HepG2 (cell line): ENCODE data around the gene NOTO. TPM values are rescaled to one million over a fixed set of nuclear protein-coding genes. Genes with fewer than 3 reads are reported as not detected.

Experiments
- KDM5B ChIP-seq: sonication (generic); formaldehyde crosslinking; IDR thresholded peaks from 2 replicates; pipeline ENCODE4 v1.4.0; 2020; ENCODE audit warnings: missing genetic modification reagents, mild to moderate bottlenecking, borderline replicate concordance
- MAF1 ChIP-seq: sonication (generic); formaldehyde crosslinking; IDR thresholded peaks from 2 replicates; pipeline ENCODE4 v1.5.0; 2020; ENCODE audit warnings: missing genetic modification reagents, borderline replicate concordance
- NFYB ChIP-seq: sonication (generic); formaldehyde crosslinking; IDR thresholded peaks from 2 replicates; pipeline ENCODE4 v1.4.0; 2020; ENCODE audit warnings: missing genetic modification reagents
- ZNF432 ChIP-seq: sonication (generic); formaldehyde crosslinking; IDR thresholded peaks from 2 replicates; pipeline ENCODE4 v1.5.0; 2020; ENCODE audit warnings: missing genetic modification reagents, mild to moderate bottlenecking, borderline replicate concordance
- ZNF644 ChIP-seq: IDR thresholded peaks from 2 replicates; pipeline ENCODE4 v1.6.1; 2016; ENCODE audit warnings: low read depth
- ZNF652 ChIP-seq: IDR thresholded peaks from 2 replicates; pipeline ENCODE4 v1.6.1; 2016; ENCODE audit warnings: low read depth, borderline replicate concordance
- ZNF747 ChIP-seq: sonication (generic); formaldehyde crosslinking; IDR thresholded peaks from 2 replicates; pipeline ENCODE4 v1.8.1; 2023; ENCODE audit warnings: missing genetic modification reagents, mild to moderate bottlenecking, borderline replicate concordance
- polyA plus RNA-seq, 8 experiments: library from polyadenylated mRNA; depleted of rRNA in 3 of 8; stranded (reverse) in 7 of 8; unstranded in 1 of 8; fragments of >200 nt; fragmentation: Illumina TruSeq in 4 of 8; extraction: Trizol in 4 of 8; gene quantifications; 2 replicates each; pipeline versions ENCODE4 v1.2.1 to v1.2.3, GENCODE V29; 2011 to 2016; ENCODE audit warnings: low read depth in 4 of 8, missing spikeins in 1 of 8, mixed read lengths in 1 of 8; ENCODE audit not compliant: insufficient read depth in 1 of 8
- total RNA-seq, 5 experiments: library from RNA; depleted of rRNA; stranded (reverse); fragments of >200 nt; fragmentation: Illumina TruSeq; extraction: Trizol; gene quantifications; 2 replicates each; pipeline ENCODE4 v1.2.3, GENCODE V29; 2016; ENCODE audit warnings: low read depth in 1 of 5
- TF ChIP-seq, protein P1 (sequence below): sonication (generic); formaldehyde crosslinking; IDR thresholded peaks from 2 replicates; pipeline ENCODE4 v1.4.0; 2020; ENCODE audit warnings: missing genetic modification reagents, borderline replicate concordance
- TF ChIP-seq, protein P2 (sequence below), 2 experiments: sonication (generic) in 1 of 2; formaldehyde crosslinking in 1 of 2; IDR thresholded peaks; 2 replicates each; pipeline versions ENCODE4 v1.4.0 to v1.6.1; 2018 to 2020; ENCODE audit warnings: missing genetic modification reagents in 2 of 2, borderline replicate concordance in 1 of 2, low read depth in 1 of 2, mild to moderate bottlenecking in 1 of 2, missing biosample characterization in 1 of 2
- TF ChIP-seq, protein P3 (sequence below): sonication (generic); formaldehyde crosslinking; IDR thresholded peaks from 2 replicates; pipeline ENCODE4 v1.4.0; 2020; ENCODE audit warnings: missing genetic modification reagents
- TF ChIP-seq, protein P4 (sequence below): sonication (generic); formaldehyde crosslinking; IDR thresholded peaks from 2 replicates; pipeline ENCODE4 v1.4.0; 2020; ENCODE audit warnings: low read depth, mild to moderate bottlenecking, missing genetic modification reagents
- TF ChIP-seq, protein P5 (sequence below): sonication (generic); formaldehyde crosslinking; IDR thresholded peaks from 2 replicates; pipeline ENCODE4 v1.5.0; 2020; ENCODE audit warnings: missing genetic modification reagents
- TF ChIP-seq, protein P6 (sequence below): IDR thresholded peaks from 2 replicates; pipeline ENCODE4 v1.6.1; 2016; ENCODE audit warnings: missing compliant biosample characterization, missing genetic modification reagents, borderline replicate concordance

NOTO gene
- total and polyA plus RNA-seq, 2 of the 13 experiments (the other 11 are each of a cell fraction or from before 2014, with no cell fraction given): not detected

DNA sequence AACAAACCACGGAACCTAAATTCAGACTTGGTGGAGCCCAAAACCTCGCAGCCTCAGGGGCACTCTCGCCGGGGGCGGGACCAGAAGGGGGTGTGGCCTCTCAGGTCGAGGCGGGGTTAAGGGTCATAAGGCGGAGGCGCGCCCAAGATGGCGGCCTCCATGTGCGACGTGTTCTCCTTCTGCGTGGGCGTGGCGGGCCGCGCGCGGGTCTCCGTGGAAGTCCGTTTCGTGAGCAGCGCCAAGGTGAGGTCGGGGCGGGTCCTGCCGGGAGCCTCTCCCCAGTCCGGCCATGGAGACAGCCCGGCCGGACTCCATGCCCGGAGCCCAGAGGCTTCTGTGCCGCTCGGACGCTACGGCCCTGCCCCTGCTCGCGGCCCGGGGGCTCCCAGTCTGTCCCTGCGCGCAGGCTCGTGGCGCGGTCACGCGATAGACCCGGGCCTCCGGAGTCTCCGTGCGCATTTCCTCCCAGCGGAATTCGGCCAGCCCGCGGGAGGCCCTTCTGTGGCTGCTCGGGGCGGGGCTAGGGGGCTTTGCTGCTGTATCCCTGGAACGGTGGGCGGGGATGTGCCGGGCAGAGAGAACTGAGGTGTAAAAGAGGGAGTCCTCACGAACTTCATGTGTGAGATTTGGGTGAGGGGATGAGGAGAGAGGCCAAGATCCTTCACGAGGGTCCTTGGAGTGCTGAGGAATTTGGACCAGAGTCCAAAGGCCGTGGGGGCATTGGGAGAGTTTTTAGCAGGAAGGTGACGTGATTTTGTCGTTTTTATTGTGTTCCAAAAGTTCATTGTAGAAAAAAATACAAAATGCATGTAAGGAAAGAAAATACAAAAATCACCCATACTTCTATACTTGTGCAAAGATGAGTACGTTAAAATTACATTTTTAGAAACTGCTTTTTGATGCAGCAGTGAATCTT lies 12.0 kb downstream of the NOTO start, which contains the start of gene SMYD5 (continued):
- TF ChIP-seq, protein P1, sequence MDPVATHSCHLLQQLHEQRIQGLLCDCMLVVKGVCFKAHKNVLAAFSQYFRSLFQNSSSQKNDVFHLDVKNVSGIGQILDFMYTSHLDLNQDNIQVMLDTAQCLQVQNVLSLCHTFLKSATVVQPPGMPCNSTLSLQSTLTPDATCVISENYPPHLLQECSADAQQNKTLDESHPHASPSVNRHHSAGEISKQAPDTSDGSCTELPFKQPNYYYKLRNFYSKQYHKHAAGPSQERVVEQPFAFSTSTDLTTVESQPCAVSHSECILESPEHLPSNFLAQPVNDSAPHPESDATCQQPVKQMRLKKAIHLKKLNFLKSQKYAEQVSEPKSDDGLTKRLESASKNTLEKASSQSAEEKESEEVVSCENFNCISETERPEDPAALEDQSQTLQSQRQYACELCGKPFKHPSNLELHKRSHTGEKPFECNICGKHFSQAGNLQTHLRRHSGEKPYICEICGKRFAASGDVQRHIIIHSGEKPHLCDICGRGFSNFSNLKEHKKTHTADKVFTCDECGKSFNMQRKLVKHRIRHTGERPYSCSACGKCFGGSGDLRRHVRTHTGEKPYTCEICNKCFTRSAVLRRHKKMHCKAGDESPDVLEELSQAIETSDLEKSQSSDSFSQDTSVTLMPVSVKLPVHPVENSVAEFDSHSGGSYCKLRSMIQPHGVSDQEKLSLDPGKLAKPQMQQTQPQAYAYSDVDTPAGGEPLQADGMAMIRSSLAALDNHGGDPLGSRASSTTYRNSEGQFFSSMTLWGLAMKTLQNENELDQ (CRISPR knock-in tag): no peak
- no peak for TF ChIP-seq ZNF652 (CRISPR knock-in tag)
- TF ChIP-seq, protein P2, sequence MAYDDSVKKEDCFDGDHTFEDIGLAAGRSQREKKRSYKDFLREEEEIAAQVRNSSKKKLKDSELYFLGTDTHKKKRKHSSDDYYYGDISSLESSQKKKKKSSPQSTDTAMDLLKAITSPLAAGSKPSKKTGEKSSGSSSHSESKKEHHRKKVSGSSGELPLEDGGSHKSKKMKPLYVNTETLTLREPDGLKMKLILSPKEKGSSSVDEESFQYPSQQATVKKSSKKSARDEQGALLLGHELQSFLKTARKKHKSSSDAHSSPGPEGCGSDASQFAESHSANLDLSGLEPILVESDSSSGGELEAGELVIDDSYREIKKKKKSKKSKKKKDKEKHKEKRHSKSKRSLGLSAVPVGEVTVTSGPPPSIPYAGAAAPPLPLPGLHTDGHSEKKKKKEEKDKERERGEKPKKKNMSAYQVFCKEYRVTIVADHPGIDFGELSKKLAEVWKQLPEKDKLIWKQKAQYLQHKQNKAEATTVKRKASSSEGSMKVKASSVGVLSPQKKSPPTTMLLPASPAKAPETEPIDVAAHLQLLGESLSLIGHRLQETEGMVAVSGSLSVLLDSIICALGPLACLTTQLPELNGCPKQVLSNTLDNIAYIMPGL (CRISPR knock-in tag; IDR thresholded peaks at IDR 0.05; ENCODE audit: borderline replicate concordance in 1 of 2, low read depth in 1 of 2): peak; percentile 65 to 79; a peak in 3 of 4 replicates
- TF ChIP-seq ZNF644 (CRISPR knock-in tag): no peak
- TF ChIP-seq MAF1 (CRISPR knock-in tag): peak; percentile 33; the same call in 1 of the 2 replicates
- peak; percentile 87; the same call in 1 of the 2 replicates for TF ChIP-seq KDM5B
- TF ChIP-seq, protein P3, sequence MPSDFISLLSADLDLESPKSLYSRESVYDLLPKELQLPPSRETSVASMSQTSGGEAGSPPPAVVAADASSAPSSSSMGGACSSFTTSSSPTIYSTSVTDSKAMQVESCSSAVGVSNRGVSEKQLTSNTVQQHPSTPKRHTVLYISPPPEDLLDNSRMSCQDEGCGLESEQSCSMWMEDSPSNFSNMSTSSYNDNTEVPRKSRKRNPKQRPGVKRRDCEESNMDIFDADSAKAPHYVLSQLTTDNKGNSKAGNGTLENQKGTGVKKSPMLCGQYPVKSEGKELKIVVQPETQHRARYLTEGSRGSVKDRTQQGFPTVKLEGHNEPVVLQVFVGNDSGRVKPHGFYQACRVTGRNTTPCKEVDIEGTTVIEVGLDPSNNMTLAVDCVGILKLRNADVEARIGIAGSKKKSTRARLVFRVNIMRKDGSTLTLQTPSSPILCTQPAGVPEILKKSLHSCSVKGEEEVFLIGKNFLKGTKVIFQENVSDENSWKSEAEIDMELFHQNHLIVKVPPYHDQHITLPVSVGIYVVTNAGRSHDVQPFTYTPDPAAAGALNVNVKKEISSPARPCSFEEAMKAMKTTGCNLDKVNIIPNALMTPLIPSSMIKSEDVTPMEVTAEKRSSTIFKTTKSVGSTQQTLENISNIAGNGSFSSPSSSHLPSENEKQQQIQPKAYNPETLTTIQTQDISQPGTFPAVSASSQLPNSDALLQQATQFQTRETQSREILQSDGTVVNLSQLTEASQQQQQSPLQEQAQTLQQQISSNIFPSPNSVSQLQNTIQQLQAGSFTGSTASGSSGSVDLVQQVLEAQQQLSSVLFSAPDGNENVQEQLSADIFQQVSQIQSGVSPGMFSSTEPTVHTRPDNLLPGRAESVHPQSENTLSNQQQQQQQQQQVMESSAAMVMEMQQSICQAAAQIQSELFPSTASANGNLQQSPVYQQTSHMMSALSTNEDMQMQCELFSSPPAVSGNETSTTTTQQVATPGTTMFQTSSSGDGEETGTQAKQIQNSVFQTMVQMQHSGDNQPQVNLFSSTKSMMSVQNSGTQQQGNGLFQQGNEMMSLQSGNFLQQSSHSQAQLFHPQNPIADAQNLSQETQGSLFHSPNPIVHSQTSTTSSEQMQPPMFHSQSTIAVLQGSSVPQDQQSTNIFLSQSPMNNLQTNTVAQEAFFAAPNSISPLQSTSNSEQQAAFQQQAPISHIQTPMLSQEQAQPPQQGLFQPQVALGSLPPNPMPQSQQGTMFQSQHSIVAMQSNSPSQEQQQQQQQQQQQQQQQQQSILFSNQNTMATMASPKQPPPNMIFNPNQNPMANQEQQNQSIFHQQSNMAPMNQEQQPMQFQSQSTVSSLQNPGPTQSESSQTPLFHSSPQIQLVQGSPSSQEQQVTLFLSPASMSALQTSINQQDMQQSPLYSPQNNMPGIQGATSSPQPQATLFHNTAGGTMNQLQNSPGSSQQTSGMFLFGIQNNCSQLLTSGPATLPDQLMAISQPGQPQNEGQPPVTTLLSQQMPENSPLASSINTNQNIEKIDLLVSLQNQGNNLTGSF (CRISPR knock-in tag): no peak; the same call in 1 of the 2 replicates
- peak; percentile 44; the same call in 1 of the 2 replicates for TF ChIP-seq ZNF747 (CRISPR knock-in tag)
- TF ChIP-seq ZNF432: no peak
- TF ChIP-seq, protein P4, sequence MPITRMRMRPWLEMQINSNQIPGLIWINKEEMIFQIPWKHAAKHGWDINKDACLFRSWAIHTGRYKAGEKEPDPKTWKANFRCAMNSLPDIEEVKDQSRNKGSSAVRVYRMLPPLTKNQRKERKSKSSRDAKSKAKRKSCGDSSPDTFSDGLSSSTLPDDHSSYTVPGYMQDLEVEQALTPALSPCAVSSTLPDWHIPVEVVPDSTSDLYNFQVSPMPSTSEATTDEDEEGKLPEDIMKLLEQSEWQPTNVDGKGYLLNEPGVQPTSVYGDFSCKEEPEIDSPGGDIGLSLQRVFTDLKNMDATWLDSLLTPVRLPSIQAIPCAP (CRISPR knock-in tag): peak; percentile 59; the same call in 1 of the 2 replicates
- TF ChIP-seq, protein P5, sequence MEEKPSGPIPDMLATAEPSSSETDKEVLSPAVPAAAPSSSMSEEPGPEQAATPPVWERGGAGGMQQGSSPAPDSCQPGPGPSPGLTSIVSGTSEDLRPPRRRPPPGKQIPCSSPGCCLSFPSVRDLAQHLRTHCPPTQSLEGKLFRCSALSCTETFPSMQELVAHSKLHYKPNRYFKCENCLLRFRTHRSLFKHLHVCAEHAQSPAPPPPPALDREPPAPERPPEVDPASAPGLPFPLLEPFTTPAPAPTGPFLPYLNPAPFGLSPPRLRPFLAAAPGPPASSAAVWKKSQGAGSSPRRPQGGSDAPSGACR (CRISPR knock-in tag): peak; percentile 88; the same call in 1 of the 2 replicates
- TF ChIP-seq, protein P6, sequence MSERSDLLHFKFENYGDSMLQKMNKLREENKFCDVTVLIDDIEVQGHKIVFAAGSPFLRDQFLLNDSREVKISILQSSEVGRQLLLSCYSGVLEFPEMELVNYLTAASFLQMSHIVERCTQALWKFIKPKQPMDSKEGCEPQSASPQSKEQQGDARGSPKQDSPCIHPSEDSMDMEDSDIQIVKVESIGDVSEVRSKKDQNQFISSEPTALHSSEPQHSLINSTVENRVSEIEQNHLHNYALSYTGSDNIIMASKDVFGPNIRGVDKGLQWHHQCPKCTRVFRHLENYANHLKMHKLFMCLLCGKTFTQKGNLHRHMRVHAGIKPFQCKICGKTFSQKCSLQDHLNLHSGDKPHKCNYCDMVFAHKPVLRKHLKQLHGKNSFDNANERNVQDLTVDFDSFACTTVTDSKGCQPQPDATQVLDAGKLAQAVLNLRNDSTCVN: no peak; the same call in 1 of the 2 replicates
- peak; percentile 34 for TF ChIP-seq NFYB (CRISPR knock-in tag)
